H7 (cell line): ENCODE measurements around the gene HVCN1. TPM values are rescaled to one million over a fixed set of nuclear protein-coding genes. Genes with fewer than 3 reads are reported as not detected.

Experiments used
- DNase-seq: peaks from one replicate; pipeline ENCODE4 v3.0.0; 2012
- H3K27me3 ChIP-seq: 2 replicates; pipeline ENCODE4 v1.6.0; 2011; ENCODE audit warnings: mild to moderate bottlenecking, low read length; ENCODE audit not compliant: control insufficient read depth, insufficient read depth
- H3K36me3 ChIP-seq: replicated peaks from 2 replicates; pipeline ENCODE4 v1.5.1; 2011; ENCODE audit warnings: low read length; ENCODE audit not compliant: control insufficient read depth, insufficient read depth
- H3K4me3 ChIP-seq: 2 replicates; pipeline ENCODE4 v1.5.1; 2011; ENCODE audit warnings: low read depth, mild to moderate bottlenecking, control low read depth, low read length, moderate library complexity; ENCODE audit not compliant: insufficient read depth
- total RNA-seq: library from RNA; depleted of rRNA; stranded (reverse); fragments of >200 nt; shearing (Covaris generic); gene quantifications from 2 replicates; pipeline ENCODE4 v1.2.3, GENCODE V29; 2014

Gene HVCN1
- total RNA-seq, 1 experiment from 2014 or later, result 6.9 TPM

DNA sequence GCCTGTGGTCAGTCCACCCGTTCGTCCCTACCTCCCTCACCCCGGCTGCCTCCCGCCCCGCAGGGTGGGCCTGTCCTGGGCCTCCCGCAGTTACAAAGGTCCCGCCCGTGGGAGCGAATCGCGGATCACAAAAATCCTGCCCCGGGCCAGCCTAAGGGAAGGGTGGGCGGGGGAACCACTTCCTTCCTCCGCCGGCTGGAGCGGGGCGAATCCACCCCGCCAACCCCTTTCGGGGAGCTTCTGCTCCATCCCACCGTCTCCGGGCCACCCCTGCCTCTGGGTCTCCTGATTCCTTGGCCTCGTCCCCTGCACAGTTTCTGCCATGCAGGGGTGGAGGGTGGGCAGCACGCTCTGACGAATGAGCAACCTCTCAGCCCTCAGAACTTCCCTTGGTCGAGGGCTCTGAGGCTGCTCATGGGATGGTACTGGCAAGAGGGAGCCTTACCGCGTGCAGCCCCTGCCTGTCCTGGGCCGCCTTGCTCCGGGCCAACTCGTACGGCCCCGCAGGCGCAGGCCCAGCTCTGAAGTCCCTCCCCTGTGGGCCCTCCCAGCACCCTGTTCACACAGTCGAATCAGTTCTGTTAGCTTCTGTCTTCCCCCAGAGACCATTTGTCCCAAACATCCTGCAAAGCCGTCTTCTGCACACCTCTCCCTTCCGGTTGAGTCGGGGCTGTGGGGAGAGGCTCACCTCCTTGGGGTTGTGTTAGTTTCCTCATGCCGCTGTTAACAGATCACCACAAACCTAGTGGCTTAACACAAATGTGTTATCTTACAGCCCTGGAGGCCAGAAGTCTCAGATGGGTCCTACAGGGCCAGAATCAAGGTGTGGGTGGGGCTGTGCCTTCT, 589 bp upstream of the HVCN1 start:
- H3K27me3 ChIP-seq, result peaks cover 14% of the 10 kb centered on the region
- no peaks in the 10 kb centered on the region for H3K36me3 ChIP-seq
- DNase-seq, result peak; percentile 93
- peak overlapping the region; percentile 69 for H3K4me3 ChIP-seq

DNA sequence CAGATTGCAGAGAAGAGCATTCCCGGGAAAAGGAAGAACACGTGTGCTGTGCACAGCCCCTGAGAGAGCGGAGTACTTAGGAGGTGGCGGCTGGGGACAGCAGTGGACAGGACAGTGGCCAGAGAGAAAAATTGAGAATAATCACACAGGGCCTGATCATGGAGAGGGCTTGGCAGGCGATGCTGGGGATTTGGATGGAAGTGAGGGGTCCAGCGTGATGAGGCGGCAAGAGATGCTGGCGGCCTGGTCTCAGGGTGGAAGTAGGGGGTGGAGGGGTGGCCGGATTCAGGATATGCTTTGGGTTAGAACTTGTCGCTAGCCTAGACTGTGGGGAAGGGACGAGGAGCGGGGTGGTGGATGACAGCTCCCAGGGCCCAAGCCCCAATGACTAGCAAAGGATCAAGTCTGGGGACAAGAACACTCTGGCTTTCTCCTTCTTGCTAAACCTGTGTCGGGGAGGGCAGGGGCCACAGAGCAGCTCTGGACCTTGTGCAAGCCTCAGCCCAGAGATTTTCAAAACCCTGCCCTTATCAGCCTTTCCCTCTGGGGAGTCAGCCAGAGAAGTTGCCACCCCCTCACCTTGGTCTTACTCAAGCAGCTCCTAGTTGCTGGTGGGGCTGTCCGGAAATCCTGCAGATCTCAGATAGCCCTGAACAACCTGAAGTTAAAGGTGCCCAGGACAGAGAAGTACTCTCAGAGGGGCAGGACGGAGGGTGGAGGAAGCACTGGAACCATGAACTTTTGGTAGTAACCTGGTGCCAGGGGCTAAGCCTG, 1.3 kb downstream of the HVCN1 start:
- no peak overlapping the region for H3K4me3 ChIP-seq
- DNase-seq, result no peak
- H3K36me3 ChIP-seq, result no peaks in the 10 kb centered on the region
- peaks cover 14% of the 10 kb centered on the region for H3K27me3 ChIP-seq

- no peak overlapping the region for H3K4me3 ChIP-seq
- DNase-seq, result no peak
- H3K36me3 ChIP-seq, result no peaks in the 10 kb centered on the region
- peaks cover 14% of the 10 kb centered on the region for H3K27me3 ChIP-seq
Observed at GRCh38 chr12:110686294-110686903, 2.5 kb downstream of the HVCN1 start.

DNA sequence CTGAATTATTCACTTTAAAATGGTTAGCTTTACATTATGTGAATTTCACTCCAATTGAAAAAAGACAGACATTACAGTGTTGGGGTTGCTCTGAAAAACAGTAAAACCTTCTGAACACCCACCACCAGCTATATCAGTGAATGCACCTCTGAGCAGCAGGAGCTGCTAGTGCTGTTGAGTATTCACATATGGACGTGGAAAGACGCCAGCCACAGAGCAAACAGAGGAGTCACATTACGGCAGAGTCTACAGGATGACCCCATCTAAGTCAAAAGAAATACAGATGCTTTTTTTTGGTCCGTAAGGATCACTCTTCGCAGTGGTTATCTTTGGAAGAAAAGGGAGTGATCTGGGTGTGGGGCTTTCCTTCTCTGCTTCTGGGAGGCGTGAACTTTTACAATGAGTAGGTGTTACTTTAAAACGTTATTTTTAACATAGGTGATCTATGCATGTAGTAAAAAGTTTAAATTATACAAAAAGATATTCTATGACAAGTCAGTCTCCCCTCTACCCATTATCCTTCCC, 4.5 kb downstream of the HVCN1 start:
- Histone ChIP-seq H3K36me3 (no peaks in the 10 kb centered on the region), H3K4me3 (no peak overlapping the region), H3K27me3 (peaks cover 14% of the 10 kb centered on the region)
- DNase-seq, result no peak

GRCh38 chr12:110683888-110684287, 5.0 kb downstream of the HVCN1 start:
- no peak for DNase-seq
- H3K36me3 ChIP-seq, result no peaks in the 10 kb centered on the region
- peaks cover 14% of the 10 kb centered on the region for H3K27me3 ChIP-seq
- no peak overlapping the region for H3K4me3 ChIP-seq

DNA sequence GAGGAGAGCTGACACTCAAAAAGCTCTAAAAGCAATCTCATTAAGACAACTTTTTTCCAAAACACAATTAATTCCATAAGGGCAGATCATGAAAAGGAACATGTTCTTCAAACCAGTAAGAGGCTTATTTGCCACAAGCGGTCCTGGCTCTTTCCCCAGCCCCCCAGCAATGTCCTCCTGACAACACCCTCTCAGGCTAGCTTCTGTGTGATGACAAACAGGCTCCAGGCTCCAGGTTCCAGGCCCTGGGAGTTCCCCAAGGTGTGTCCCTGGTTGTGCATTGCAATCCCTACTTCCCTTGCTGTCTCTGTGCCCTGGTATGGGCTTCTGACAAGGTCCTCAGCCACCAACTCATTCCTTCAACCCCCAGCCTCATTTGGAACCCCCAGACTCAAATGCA, 8.9 kb downstream of the HVCN1 start:
- H3K36me3 ChIP-seq, result no peaks in the 10 kb centered on the region
- H3K27me3 ChIP-seq, result no peaks in the 10 kb centered on the region
- H3K4me3 ChIP-seq, result no peak overlapping the region
- DNase-seq, result no peak

- Histone ChIP-seq H3K36me3 (no peaks in the 10 kb centered on the region), H3K4me3 (no peak overlapping the region)
- DNase-seq, result no peak
Observed at GRCh38 chr12:110679201-110679600, 9.7 kb downstream of the HVCN1 start.

DNA sequence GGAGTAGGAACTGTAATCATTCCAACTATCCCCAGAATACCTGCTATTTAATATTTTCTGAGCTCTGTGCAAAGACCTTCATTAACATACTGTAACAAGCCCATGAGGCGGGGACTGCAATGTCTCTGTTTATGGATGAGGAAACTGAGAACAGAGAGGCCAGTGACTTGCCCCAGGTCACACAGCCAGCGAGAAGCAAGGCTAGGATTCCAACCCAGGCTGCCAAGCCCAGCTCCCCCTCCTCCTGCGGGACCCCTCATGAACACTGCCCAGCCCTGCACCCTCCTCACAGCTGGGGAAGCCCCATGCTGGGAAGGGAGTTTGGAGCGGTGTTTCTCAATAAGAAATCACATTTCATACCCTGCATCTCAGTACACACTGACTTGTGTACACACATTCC, 10.9 kb downstream of the HVCN1 start:
- H3K36me3 ChIP-seq, result no peaks in the 10 kb centered on the region
- H3K27me3 ChIP-seq, result no peaks in the 10 kb centered on the region
- H3K4me3 ChIP-seq, result no peak overlapping the region
- no peak for DNase-seq

More at GRCh38 chr12:110679201-110679600, 9.7 kb downstream of the HVCN1 start:
- H3K27me3 ChIP-seq, result no peaks in the 10 kb centered on the region

DNA sequence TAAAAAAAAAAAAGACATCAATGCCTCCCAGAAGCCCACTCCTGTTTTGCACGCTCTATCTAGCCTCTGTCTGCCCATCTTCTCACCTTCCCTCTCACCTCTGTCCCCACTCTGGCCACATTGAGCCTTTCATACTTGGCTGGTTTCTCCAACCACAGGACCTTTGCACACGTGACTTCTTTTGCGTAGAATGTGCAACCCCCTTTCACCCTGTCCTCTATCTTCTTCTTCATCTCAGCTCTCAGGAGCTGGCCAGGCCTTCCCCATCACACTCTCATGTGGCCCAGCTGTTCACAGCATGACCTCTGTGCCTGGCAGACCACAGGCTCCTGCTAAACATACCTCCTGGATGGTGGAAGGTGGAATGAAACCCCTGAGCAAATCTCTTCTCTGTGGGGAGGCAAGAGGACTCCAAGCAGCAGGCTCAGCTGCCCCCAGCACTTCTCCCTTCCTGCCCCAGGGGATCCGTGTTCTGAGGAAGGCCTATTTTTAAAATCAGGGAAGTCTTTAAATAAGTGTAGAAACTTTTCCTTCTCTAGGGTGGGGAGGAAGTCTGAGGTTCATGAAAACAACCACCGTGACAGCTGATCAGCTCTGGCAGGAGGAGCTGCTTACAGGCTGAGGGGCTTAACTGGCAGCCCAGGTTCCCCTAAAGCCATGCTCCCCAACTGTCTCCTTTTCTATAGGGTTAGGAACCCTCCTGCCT, 11.6 kb downstream of the HVCN1 start:
- no peaks in the 10 kb centered on the region for H3K36me3 ChIP-seq
- H3K4me3 ChIP-seq, result no peak overlapping the region
- DNase-seq, result peak; percentile 58
- H3K27me3 ChIP-seq, result no peaks in the 10 kb centered on the region

- H3K36me3 ChIP-seq, result no peaks in the 10 kb centered on the region
- no peak overlapping the region for H3K4me3 ChIP-seq
- no peaks in the 10 kb centered on the region for H3K27me3 ChIP-seq
- DNase-seq, result no peak
Observed at GRCh38 chr12:110676171-110676570, 12.7 kb downstream of the HVCN1 start.

GRCh38 chr12:110670161-110670701, 18.7 kb downstream of the HVCN1 start:
- Histone ChIP-seq H3K27me3 (no peaks in the 10 kb centered on the region), H3K4me3 (no peak overlapping the region), H3K36me3 (no peaks in the 10 kb centered on the region)
- no peak for DNase-seq

GRCh38 chr12:110669193-110669502, 19.8 kb downstream of the HVCN1 start:
- no peaks in the 10 kb centered on the region for H3K27me3 ChIP-seq
- H3K36me3 ChIP-seq, result no peaks in the 10 kb centered on the region
- no peak for DNase-seq
- H3K4me3 ChIP-seq, result no peak overlapping the region

- no peak for DNase-seq
Observed at GRCh38 chr12:110668480-110669192, 20.3 kb downstream of the HVCN1 start.

More at GRCh38 chr12:110668480-110669192, 20.3 kb downstream of the HVCN1 start:
- no peaks in the 10 kb centered on the region for H3K27me3 ChIP-seq
- no peaks in the 10 kb centered on the region for H3K36me3 ChIP-seq
- no peak overlapping the region for H3K4me3 ChIP-seq
